C4-2B (cell line): Measurements from ENCODE around the gene B4GALNT2.

Experiments used
- CTCF ChIP-seq: fragments of 450-650 bp; conservative IDR thresholded peaks from 2 replicates; pipeline ENCODE4 v1.5.1; 2017; ENCODE audit warnings: mild to moderate bottlenecking
- ZFX ChIP-seq: fragments of 450-650 bp; IDR thresholded peaks from 2 replicates; pipeline ENCODE4 v1.6.1; 2017

GRCh38 chr17:49122566-49122965, 10.0 kb upstream of the B4GALNT2 start:
- TF ChIP-seq CTCF, result no peak
- TF ChIP-seq ZFX, result no peak
